Mammary epithelial cell (primary cell): Measurements from ENCODE around the gene ZC3H12A.

ENCODE experiments used
- EZH2 ChIP-seq: IDR thresholded peaks from 2 replicates; pipeline ENCODE4 v1.6.1; 2012; ENCODE audit warnings: low read length, inconsistent platforms, borderline replicate concordance
- TF ChIP-seq, protein P1 (sequence below), 2 donors: IDR thresholded peaks in 1 of 2; conservative IDR thresholded peaks in 1 of 2; 2 replicates each; pipeline ENCODE4 v1.5.1; 2011 to 2012; ENCODE audit warnings: inconsistent platforms in 2 of 2, low read length in 2 of 2, mild to moderate bottlenecking in 2 of 2, control low read depth in 1 of 2, low read depth in 1 of 2; ENCODE audit not compliant: insufficient read depth in 1 of 2; ENCODE audit errors: extremely low read depth in 1 of 2

DNA sequence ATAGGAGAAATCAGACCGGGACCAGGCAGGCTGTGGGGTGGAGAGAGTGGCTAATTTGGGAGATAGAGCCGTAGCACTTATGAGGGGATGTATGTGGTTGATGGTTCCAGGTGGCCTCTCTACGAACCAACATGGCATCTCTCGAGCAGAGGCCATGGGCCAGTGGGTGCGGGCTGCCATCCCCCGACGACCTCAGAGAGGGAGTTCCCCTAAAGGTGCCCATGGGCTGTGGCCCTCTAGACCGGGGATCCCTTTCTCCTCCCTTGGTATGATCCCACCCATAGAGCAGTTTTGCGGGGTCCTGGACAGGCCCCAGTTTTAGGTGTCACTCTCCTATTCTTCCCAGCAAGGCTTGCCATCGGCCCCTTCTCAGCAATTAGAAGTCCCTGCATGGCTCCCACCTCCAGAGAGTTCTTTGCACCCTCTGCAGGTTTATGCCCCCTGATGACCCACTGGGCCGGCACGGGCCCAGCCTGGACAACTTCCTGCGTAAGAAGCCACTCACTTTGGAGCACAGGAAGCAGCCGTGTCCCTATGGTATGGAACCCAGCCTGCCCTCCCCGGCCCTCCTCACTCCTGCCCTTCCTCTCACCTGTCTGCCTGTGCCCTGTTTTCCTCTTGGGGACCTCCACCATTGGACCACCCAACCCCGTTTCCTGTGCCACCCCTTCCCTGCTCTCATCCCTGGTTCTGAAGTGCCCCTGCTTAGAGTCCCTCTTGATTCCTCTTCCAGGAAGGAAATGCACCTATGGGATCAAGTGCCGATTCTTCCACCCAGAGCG lies 7.8 kb downstream of the ZC3H12A start:
- no peak for TF ChIP-seq EZH2
- TF ChIP-seq, protein P1, sequence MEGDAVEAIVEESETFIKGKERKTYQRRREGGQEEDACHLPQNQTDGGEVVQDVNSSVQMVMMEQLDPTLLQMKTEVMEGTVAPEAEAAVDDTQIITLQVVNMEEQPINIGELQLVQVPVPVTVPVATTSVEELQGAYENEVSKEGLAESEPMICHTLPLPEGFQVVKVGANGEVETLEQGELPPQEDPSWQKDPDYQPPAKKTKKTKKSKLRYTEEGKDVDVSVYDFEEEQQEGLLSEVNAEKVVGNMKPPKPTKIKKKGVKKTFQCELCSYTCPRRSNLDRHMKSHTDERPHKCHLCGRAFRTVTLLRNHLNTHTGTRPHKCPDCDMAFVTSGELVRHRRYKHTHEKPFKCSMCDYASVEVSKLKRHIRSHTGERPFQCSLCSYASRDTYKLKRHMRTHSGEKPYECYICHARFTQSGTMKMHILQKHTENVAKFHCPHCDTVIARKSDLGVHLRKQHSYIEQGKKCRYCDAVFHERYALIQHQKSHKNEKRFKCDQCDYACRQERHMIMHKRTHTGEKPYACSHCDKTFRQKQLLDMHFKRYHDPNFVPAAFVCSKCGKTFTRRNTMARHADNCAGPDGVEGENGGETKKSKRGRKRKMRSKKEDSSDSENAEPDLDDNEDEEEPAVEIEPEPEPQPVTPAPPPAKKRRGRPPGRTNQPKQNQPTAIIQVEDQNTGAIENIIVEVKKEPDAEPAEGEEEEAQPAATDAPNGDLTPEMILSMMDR (conservative IDR thresholded peaks at IDR 0.05 in 1 of 2, IDR thresholded peaks at IDR 0.05 in 1 of 2; ENCODE audit: extremely low read depth in 1 of 2, insufficient read depth in 1 of 2, low read depth in 1 of 2, low read length in 2 of 2): no peak
